ENCODE data around the gene SRRM4. TPM values are rescaled to one million over a fixed set of nuclear protein-coding genes. Genes with fewer than 3 reads are reported as not detected.

SRRM4 gene
- total RNA-seq, 2 experiments from 2014 or later: not detected

GRCh38 chr12:119207063-119207560 is 225.8 kb downstream of the SRRM4 start:
- Mint-ChIP-seq H3K27me3 (no peaks in the 10 kb centered on the region), H3K4me1 (ENCODE audit: low read depth) (no peaks in the 10 kb centered on the region), H3K27ac (no peak overlapping the region), H3K4me3 (no peak overlapping the region), H3K9me3 (no peaks in the 10 kb centered on the region), H3K36me3 (ENCODE audit: low read depth) (no peaks in the 10 kb centered on the region)
- ChIA-PET POLR2A (no interaction called here), CTCF (no interaction called here)
- ATAC-seq (no peak), DNase-seq (no peak)
- intact Hi-C loops (cut with micrococcal nuclease): no loop called here
- no peak for TF ChIP-seq CTCF (IDR thresholded peaks at IDR 0.05)

- ChIA-PET POLR2A (no interaction called here), CTCF (no interaction called here)
- Mint-ChIP-seq H3K9me3 (no peaks in the 10 kb centered on the region), H3K4me3 (no peak overlapping the region), H3K4me1 (ENCODE audit: low read depth) (no peaks in the 10 kb centered on the region), H3K27me3 (no peaks in the 10 kb centered on the region), H3K27ac (no peak overlapping the region), H3K36me3 (ENCODE audit: low read depth) (no peaks in the 10 kb centered on the region)
- DNase-seq: no peak
- no peak for TF ChIP-seq CTCF (IDR thresholded peaks at IDR 0.05)
- no peak for ATAC-seq
- intact Hi-C loops (cut with micrococcal nuclease): no loop called here
Observed at GRCh38 chr12:119208626-119209061, 227.3 kb downstream of the SRRM4 start.

- no peak overlapping the region for H3K4me3 Mint-ChIP-seq
- no peaks in the 10 kb centered on the region for H3K27me3 Mint-ChIP-seq
- ChIA-PET POLR2A (no interaction called here), CTCF (no interaction called here)
- H3K27ac Mint-ChIP-seq: no peak overlapping the region
- no peaks in the 10 kb centered on the region for H3K36me3 Mint-ChIP-seq (ENCODE audit: low read depth)
- no peaks in the 10 kb centered on the region for H3K9me3 Mint-ChIP-seq
- intact Hi-C loops (cut with micrococcal nuclease): no loop called here
- ATAC-seq (no peak), DNase-seq (no peak)
- no peak for TF ChIP-seq CTCF (IDR thresholded peaks at IDR 0.05)
- no peaks in the 10 kb centered on the region for H3K4me1 Mint-ChIP-seq (ENCODE audit: low read depth)
Observed at GRCh38 chr12:119211884-119212283, 230.5 kb downstream of the SRRM4 start.

Other genes with a start within 250 kb of the SRRM4 start
- not detected for gene HSPB8, start 197.4 kb downstream of the SRRM4 start, total RNA-seq

Data from activated CD8-positive, alpha-beta T cell treated with anti-CD3 and anti-CD28 coated beads for 36 hours (primary cell).